HG03108 (cell line): ENCODE measurements around the gene MECP2.
"Not testable (repeated sequence)": the region's sequence is repeated elsewhere in the genome, so short reads cannot be mapped to it uniquely, and the experiment has no call there.

Source experiments
- ATAC-seq: cut with Tn5 transposase; IDR thresholded peaks from one replicate; pipeline ENCODE4 v1.9.1; 2021; ENCODE audit warnings: moderate library complexity; ENCODE audit not compliant: unreplicated experiment

The MECP2 gene

GRCh38 chrX:153999359-154000037, 98.0 kb downstream of the MECP2 start:
- no peak for ATAC-seq

- no peak for ATAC-seq
Observed at GRCh38 chrX:153995504-153995903, 102.0 kb downstream of the MECP2 start.

- ATAC-seq: not testable (repeated sequence)
Observed at GRCh38 chrX:153994398-153994797, 103.1 kb downstream of the MECP2 start.

- no peak for ATAC-seq
Observed at GRCh38 chrX:153993978-153994377, 103.5 kb downstream of the MECP2 start.

GRCh38 chrX:153993079-153993478, 104.4 kb downstream of the MECP2 start:
- ATAC-seq: no peak

GRCh38 chrX:153992180-153992579, 105.3 kb downstream of the MECP2 start:
- no peak for ATAC-seq

- ATAC-seq: no peak
Observed at GRCh38 chrX:153991013-153991580, 106.4 kb downstream of the MECP2 start.

- ATAC-seq: no peak
Observed at GRCh38 chrX:153989973-153990655, 107.4 kb downstream of the MECP2 start.

- no peak for ATAC-seq
Observed at GRCh38 chrX:153988493-153988892, 109.0 kb downstream of the MECP2 start.

- ATAC-seq: no peak
Observed at GRCh38 chrX:153984351-153985178, 113.0 kb downstream of the MECP2 start.

GRCh38 chrX:153983321-153983801, 114.2 kb downstream of the MECP2 start:
- no peak for ATAC-seq

GRCh38 chrX:153981771-153982533, 115.6 kb downstream of the MECP2 start:
- ATAC-seq: no peak

- ATAC-seq: no peak
Observed at GRCh38 chrX:153981231-153981630, 116.3 kb downstream of the MECP2 start.

GRCh38 chrX:153980394-153980793, 117.1 kb downstream of the MECP2 start:
- peak; percentile 49 for ATAC-seq

- ATAC-seq: no peak
Observed at GRCh38 chrX:153974726-153975286, 122.7 kb downstream of the MECP2 start.

GRCh38 chrX:153974003-153974725, 123.4 kb downstream of the MECP2 start:
- ATAC-seq: no peak

- ATAC-seq: no peak
Observed at GRCh38 chrX:153973127-153974002, 124.2 kb downstream of the MECP2 start.

GRCh38 chrX:153972368-153973126, 125.0 kb downstream of the MECP2 start, which contains the start of gene TMEM187:
TMEM187 (plus strand) TSS chrX:153972754; CDS start chrX:153982063, 9,309 bp downstream.
- peak; percentile 50 for ATAC-seq
